Measurements from ENCODE around the gene OSBPL2. TPM values are rescaled to one million over a fixed set of nuclear protein-coding genes. Genes with fewer than 3 reads are reported as not detected.

Gene OSBPL2
- total and polyA plus RNA-seq, 2 donors (not counting 1 experiment from before 2014, with no cell fraction given) = 13.3 to 27.9 TPM

- DNase-seq (ENCODE audit: low read depth in 2 of 2) = no peak
- no peaks in the 10 kb centered on the region for H4K20me1 ChIP-seq (ENCODE audit: control insufficient read depth, extremely low read depth, insufficient read depth, low read length)
- TF ChIP-seq EZH2 (IDR thresholded peaks at IDR 0.05; ENCODE audit: low read length, missing control alignments) (no peak), CTCF (conservative IDR thresholded peaks at IDR 0.05 in 1 of 2, IDR thresholded peaks at IDR 0.05 in 1 of 2; ENCODE audit: low read depth in 1 of 2, low read length in 2 of 2) (no peak)
Observed at GRCh38 chr20:62287759-62288534, 49.6 kb downstream of the OSBPL2 start.

GRCh38 chr20:62288535-62289105 is 50.3 kb downstream of the OSBPL2 start:
- no peak overlapping the region for H3K9ac ChIP-seq (ENCODE audit: insufficient read depth, low read length)
- H2AFZ ChIP-seq (ENCODE audit: low read length) = no peak overlapping the region
- H3K79me2 ChIP-seq (ENCODE audit: control insufficient read depth, insufficient read depth, low read length) = no peaks in the 10 kb centered on the region
- no peaks in the 10 kb centered on the region for H3K27me3 ChIP-seq (ENCODE audit: control insufficient read depth, insufficient read depth, low read length)
- no peaks in the 10 kb centered on the region for H4K20me1 ChIP-seq (ENCODE audit: control insufficient read depth, extremely low read depth, insufficient read depth, low read length)
- no peaks in the 10 kb centered on the region for H3K4me1 ChIP-seq (ENCODE audit: control insufficient read depth, extremely low read depth, insufficient read depth, low read length)
- no peak overlapping the region for H3K27ac ChIP-seq (ENCODE audit: insufficient read depth, low read length)
- no peak overlapping the region for H3K4me2 ChIP-seq (ENCODE audit: extremely low read depth, insufficient read depth, low read length)
- no peak for TF ChIP-seq CTCF (conservative IDR thresholded peaks at IDR 0.05 in 1 of 2, IDR thresholded peaks at IDR 0.05 in 1 of 2; ENCODE audit: low read depth in 1 of 2, low read length in 2 of 2)
- TF ChIP-seq EZH2 (IDR thresholded peaks at IDR 0.05; ENCODE audit: low read length, missing control alignments) = no peak
- peaks cover 8% of the 10 kb centered on the region for H3K36me3 ChIP-seq (ENCODE audit: control insufficient read depth, insufficient read depth, low read length)
- DNase-seq (ENCODE audit: low read depth in 2 of 2) = no peak
- no peak overlapping the region for H3K4me3 ChIP-seq (replicated peaks in 1 of 4; ENCODE audit: control extremely low read depth in 1 of 4, insufficient read depth in 1 of 4, low read depth in 3 of 4, low read length in 4 of 4)
- H3K9me3 ChIP-seq (ENCODE audit: control insufficient read depth, insufficient read depth, low read depth, low read length) = no peaks in the 10 kb centered on the region

More at GRCh38 chr20:62287759-62288534, 49.6 kb downstream of the OSBPL2 start:
- Histone ChIP-seq H3K36me3 (ENCODE audit: control insufficient read depth, insufficient read depth, low read length) (peaks cover 8% of the 10 kb centered on the region), H3K4me1 (ENCODE audit: control insufficient read depth, extremely low read depth, insufficient read depth, low read length) (no peaks in the 10 kb centered on the region), H3K9ac (ENCODE audit: insufficient read depth, low read length) (no peak overlapping the region), H3K79me2 (ENCODE audit: control insufficient read depth, insufficient read depth, low read length) (no peaks in the 10 kb centered on the region), H3K4me3 (replicated peaks in 1 of 4; ENCODE audit: control extremely low read depth in 1 of 4, insufficient read depth in 1 of 4, low read depth in 3 of 4, low read length in 4 of 4) (no peak overlapping the region), H3K9me3 (ENCODE audit: control insufficient read depth, insufficient read depth, low read depth, low read length) (no peaks in the 10 kb centered on the region), H2AFZ (ENCODE audit: low read length) (no peak overlapping the region), H3K27ac (ENCODE audit: insufficient read depth, low read length) (no peak overlapping the region), H3K4me2 (ENCODE audit: extremely low read depth, insufficient read depth, low read length) (no peak overlapping the region), H3K27me3 (ENCODE audit: control insufficient read depth, insufficient read depth, low read length) (no peaks in the 10 kb centered on the region)

- TF ChIP-seq EZH2 (IDR thresholded peaks at IDR 0.05; ENCODE audit: low read length, missing control alignments) (no peak), CTCF (conservative IDR thresholded peaks at IDR 0.05 in 1 of 2, IDR thresholded peaks at IDR 0.05 in 1 of 2; ENCODE audit: low read depth in 1 of 2, low read length in 2 of 2) (no peak)
- Histone ChIP-seq H3K4me3 (replicated peaks in 1 of 4; ENCODE audit: control extremely low read depth in 1 of 4, insufficient read depth in 1 of 4, low read depth in 3 of 4, low read length in 4 of 4) (no peak overlapping the region), H3K9ac (ENCODE audit: insufficient read depth, low read length) (no peak overlapping the region), H3K27ac (ENCODE audit: insufficient read depth, low read length) (no peak overlapping the region), H3K27me3 (ENCODE audit: control insufficient read depth, insufficient read depth, low read length) (no peaks in the 10 kb centered on the region), H3K4me2 (ENCODE audit: extremely low read depth, insufficient read depth, low read length) (no peak overlapping the region), H3K36me3 (ENCODE audit: control insufficient read depth, insufficient read depth, low read length) (peaks cover 8% of the 10 kb centered on the region), H2AFZ (ENCODE audit: low read length) (no peak overlapping the region), H4K20me1 (ENCODE audit: control insufficient read depth, extremely low read depth, insufficient read depth, low read length) (no peaks in the 10 kb centered on the region), H3K9me3 (ENCODE audit: control insufficient read depth, insufficient read depth, low read depth, low read length) (no peaks in the 10 kb centered on the region), H3K79me2 (ENCODE audit: control insufficient read depth, insufficient read depth, low read length) (no peaks in the 10 kb centered on the region), H3K4me1 (ENCODE audit: control insufficient read depth, extremely low read depth, insufficient read depth, low read length) (no peaks in the 10 kb centered on the region)
- no peak for DNase-seq (ENCODE audit: low read depth in 2 of 2)
Observed at GRCh38 chr20:62289131-62289530, 50.8 kb downstream of the OSBPL2 start.
